ENCODE results near the gene PROCA1.

GRCh38 chr17:28720247-28720996 lies 8.7 kb upstream of the PROCA1 start:
- TF ChIP-seq CTCF (IDR thresholded peaks at IDR 0.05), result peak in 1 of 4 experiments; percentile 13
- no peak for TF ChIP-seq POLR2A (IDR thresholded peaks at IDR 0.05)

All from prostate gland (tissue), 2 donors.